ENCODE data around the gene PAQR5.

- TF ChIP-seq CTCF (IDR thresholded peaks at IDR 0.05), result no peak
- no peak for TF ChIP-seq POLR2A (IDR thresholded peaks at IDR 0.05)
These were observed 757 bp downstream of the PAQR5 start for GRCh38 chr15:69299451-69299886.

Measured in testis (tissue), 2 donors.